Ovary (tissue), 9 donors: ENCODE data around the gene LSM14A. TPM values are rescaled to one million over a fixed set of nuclear protein-coding genes. Genes with fewer than 3 reads are reported as not detected.

Experiments used
- DNase-seq, 5 donors: peaks; one replicate each; pipeline ENCODE4 v3.0.0-alpha.2; 2019 to 2020
- H3K27ac ChIP-seq, 2 donors: fragments of 200-600 bp; one replicate each; pipeline versions ENCODE4 v1.5.1 to v1.8.0; 2019 to 2022
- H3K27me3 ChIP-seq: fragments of 200-600 bp; one replicate; pipeline ENCODE4 v1.8.0; 2022
- H3K36me3 ChIP-seq: fragments of 200-600 bp; sonication (generic); one replicate; pipeline ENCODE4 v1.5.1; 2019
- H3K4me1 ChIP-seq: one replicate; pipeline ENCODE4 v1.8.1; 2013; ENCODE audit warnings: mild to moderate bottlenecking, moderate library complexity; ENCODE audit not compliant: insufficient read depth
- H3K4me3 ChIP-seq: fragments of 200-600 bp; sonication (generic); one replicate; pipeline ENCODE4 v1.5.1; 2017
- H3K9me3 ChIP-seq, 2 donors: fragments of 200-600 bp in 1 of 2; sonication (generic) in 1 of 2; one replicate each; pipeline versions ENCODE4 v1.5.1 to v1.8.1; 2013 to 2019; ENCODE audit warnings: mild to moderate bottlenecking in 1 of 2, moderate library complexity in 1 of 2
- CTCF ChIP-seq, 3 donors: fragments of 450-650 bp in 2 of 3; fragments of 200-600 bp in 1 of 3; IDR thresholded peaks; one replicate each; pipeline versions ENCODE4 v1.5.1 to v1.8.0; 2016 to 2022; ENCODE audit warnings: antibody characterized with exemption in 3 of 3, mild to moderate bottlenecking in 1 of 3
- EP300 ChIP-seq: sonication (generic); formaldehyde crosslinking; IDR thresholded peaks from one replicate; pipeline ENCODE4 v1.6.1; 2017; ENCODE audit warnings: antibody characterized with exemption
- POLR2A ChIP-seq: fragments of 450-650 bp; IDR thresholded peaks from one replicate; pipeline ENCODE4 v1.6.1; 2017; ENCODE audit warnings: antibody characterized with exemption, mild to moderate bottlenecking, moderate library complexity
- WGBS, 3 donors: extraction: QIAGEN DNeasy Blood & Tissue Kit in 1 of 3; methylation state at CpG; one replicate each; pipeline versions ENCODE4 v1.1.5 to v1.1.7; 2013 to 2017; 5-methylcytosine and 5-hydroxymethylcytosine counted together
- intact Hi-C, 4 donors: fragments of 100-400 bp; cut with DNase I; formaldehyde crosslinking; loops; one replicate each; pipeline versions ENCODE4 v1.11.0 to v1.15.1; 2022 to 2023
- polyA plus RNA-seq, 2 donors: library from polyadenylated mRNA; stranded (reverse); fragments of 200-250 nt in 1 of 2; fragments of 350-450 nt in 1 of 2; fragmentation: Illumina TruSeq in 1 of 2; extraction: RNeasy Lipid Tissue Mini Kit (QIAGEN cat#74804) in 1 of 2; gene quantifications; one replicate each; pipeline ENCODE4 v1.2.3, GENCODE V29; 2013 to 2014
- total RNA-seq, 7 donors: library from RNA; depleted of rRNA in 2 of 7; stranded (reverse); fragments of >200 nt in 2 of 7; fragmentation: NEBNext Ultra II Directional in 3 of 7; extraction: Animal tissue kit (Norgen Biotek cat#: 25700) in 3 of 7; gene quantifications; one replicate each; pipeline versions ENCODE4 v1.1.0 to v1.2.4, GENCODE V29; 2016 to 2023
- donor health status: DM: no; HTN: no; CAD: no; lungs with moderate emphysema.
- donor health status: DM: no; HTN: no; CAD: no.
- donor health status: Bipolar disorder and iron deficiency.
- donor health status: DM: yes; HTN: yes; CAD: no.
- donor health status: DM: no; HTN: no; CAD: no.
- donor health status: DM: yes; HTN: yes; CAD: no.

Gene LSM14A
- total and polyA plus RNA-seq, 9 donors = 85.8 to 130 (median 114) TPM

- WGBS, 3 donors = 20 to 41% (median 21%) methylated on average over 1 of the region's 1 CpG
- TF ChIP-seq EP300 (no peak), POLR2A (no peak), CTCF (IDR thresholded peaks at IDR 0.05) (no peak)
- H3K27me3 ChIP-seq = no peaks in the 10 kb centered on the region
- no peaks in the 10 kb centered on the region for H3K9me3 ChIP-seq
- intact Hi-C loops = loop anchor here in 1 of 4 donors (10.0 kb wide), 2 partner anchors 116 to 276 kb away; no protein-coding TSS in a partner anchor
- no peaks in the 10 kb centered on the region for H3K36me3 ChIP-seq
- DNase-seq = no peak
- H3K27ac ChIP-seq = no peak overlapping the region
- peaks cover 5% of the 10 kb centered on the region for H3K4me1 ChIP-seq
- no peak overlapping the region for H3K4me3 ChIP-seq
These were observed 56.0 kb downstream of the LSM14A start for GRCh38 chr19:34228347-34228746.

GRCh38 chr19:34228762-34229161 lies 56.5 kb downstream of the LSM14A start:
- H3K4me3 ChIP-seq = no peak overlapping the region
- H3K9me3 ChIP-seq = no peaks in the 10 kb centered on the region
- TF ChIP-seq POLR2A = no peak
- no peaks in the 10 kb centered on the region for H3K27me3 ChIP-seq
- no peaks in the 10 kb centered on the region for H3K36me3 ChIP-seq
- intact Hi-C loops = loop anchor here in 1 of 4 donors (10.0 kb wide), 2 partner anchors 116 to 276 kb away; no protein-coding TSS in a partner anchor
- 66 to 89% (median 79%) methylated on average over 3 of the region's 3 CpGs for WGBS, 3 donors
- H3K4me1 ChIP-seq = peaks cover 5% of the 10 kb centered on the region
- DNase-seq = no peak
- H3K27ac ChIP-seq = no peak overlapping the region

- Histone ChIP-seq H3K4me3 (no peak overlapping the region), H3K36me3 (no peaks in the 10 kb centered on the region), H3K4me1 (peaks cover 5% of the 10 kb centered on the region), H3K9me3 (no peaks in the 10 kb centered on the region), H3K27ac (no peak overlapping the region), H3K27me3 (no peaks in the 10 kb centered on the region)
- WGBS, 3 donors = 88 to 92% (median 92%) methylated on average over 4 of the region's 4 CpGs
- no peak for DNase-seq
- TF ChIP-seq POLR2A (no peak), EP300 (no peak), CTCF (IDR thresholded peaks at IDR 0.05) (no peak)
- intact Hi-C loops = loop anchor here in 1 of 4 donors (10.0 kb wide), 2 partner anchors 115 to 275 kb away; no protein-coding TSS in a partner anchor
These were observed 57.4 kb downstream of the LSM14A start for GRCh38 chr19:34229721-34230120.

GRCh38 chr19:34230820-34231219 lies 58.5 kb downstream of the LSM14A start:
- intact Hi-C loops = no loop called here
- H3K9me3 ChIP-seq = no peaks in the 10 kb centered on the region
- TF ChIP-seq EP300 = no peak
- TF ChIP-seq POLR2A = no peak
- TF ChIP-seq CTCF (IDR thresholded peaks at IDR 0.05) = no peak
- H3K36me3 ChIP-seq = no peaks in the 10 kb centered on the region
- no peaks in the 10 kb centered on the region for H3K27me3 ChIP-seq
- no peak overlapping the region for H3K27ac ChIP-seq
- H3K4me1 ChIP-seq = peaks cover 5% of the 10 kb centered on the region
- no peak for DNase-seq
- 90 to 94% (median 93%) methylated on average over 10 of the region's 10 CpGs for WGBS, 3 donors
- no peak overlapping the region for H3K4me3 ChIP-seq

- 89 to 96% (median 91%) methylated on average over 4 of the region's 4 CpGs for WGBS, 3 donors
- no peaks in the 10 kb centered on the region for H3K27me3 ChIP-seq
- no peaks in the 10 kb centered on the region for H3K9me3 ChIP-seq
- no peak overlapping the region for H3K4me3 ChIP-seq
- H3K4me1 ChIP-seq = peaks cover 6% of the 10 kb centered on the region
- TF ChIP-seq EP300 (no peak), POLR2A (no peak), CTCF (IDR thresholded peaks at IDR 0.05) (no peak)
- DNase-seq = no peak
- no peaks in the 10 kb centered on the region for H3K36me3 ChIP-seq
- H3K27ac ChIP-seq = no peak overlapping the region
- intact Hi-C loops = no loop called here
These were observed 59.1 kb downstream of the LSM14A start for GRCh38 chr19:34231439-34231838.
